Ovary (tissue), 9 donors: ENCODE data around the gene SPECC1. TPM values are rescaled to one million over a fixed set of nuclear protein-coding genes. Genes with fewer than 3 reads are reported as not detected.

Experiments
- DNase-seq, 5 donors: peaks; one replicate each; pipeline ENCODE4 v3.0.0-alpha.2; 2019 to 2020
- H3K27ac ChIP-seq, 2 donors: fragments of 200-600 bp; one replicate each; pipeline versions ENCODE4 v1.5.1 to v1.8.0; 2019 to 2022
- H3K27me3 ChIP-seq: fragments of 200-600 bp; one replicate; pipeline ENCODE4 v1.8.0; 2022
- H3K36me3 ChIP-seq: fragments of 200-600 bp; sonication (generic); one replicate; pipeline ENCODE4 v1.5.1; 2019
- H3K4me1 ChIP-seq: one replicate; pipeline ENCODE4 v1.8.1; 2013; ENCODE audit warnings: mild to moderate bottlenecking, moderate library complexity; ENCODE audit not compliant: insufficient read depth
- H3K4me3 ChIP-seq: fragments of 200-600 bp; sonication (generic); one replicate; pipeline ENCODE4 v1.5.1; 2017
- H3K9me3 ChIP-seq, 2 donors: fragments of 200-600 bp in 1 of 2; sonication (generic) in 1 of 2; one replicate each; pipeline versions ENCODE4 v1.5.1 to v1.8.1; 2013 to 2019; ENCODE audit warnings: mild to moderate bottlenecking in 1 of 2, moderate library complexity in 1 of 2
- EP300 ChIP-seq: sonication (generic); formaldehyde crosslinking; IDR thresholded peaks from one replicate; pipeline ENCODE4 v1.6.1; 2017; ENCODE audit warnings: antibody characterized with exemption
- POLR2A ChIP-seq: fragments of 450-650 bp; IDR thresholded peaks from one replicate; pipeline ENCODE4 v1.6.1; 2017; ENCODE audit warnings: antibody characterized with exemption, mild to moderate bottlenecking, moderate library complexity
- WGBS, 3 donors: extraction: QIAGEN DNeasy Blood & Tissue Kit in 1 of 3; methylation state at CpG; one replicate each; pipeline versions ENCODE4 v1.1.5 to v1.1.7; 2013 to 2017; 5-methylcytosine and 5-hydroxymethylcytosine counted together
- intact Hi-C, 4 donors: fragments of 100-400 bp; cut with DNase I; formaldehyde crosslinking; loops; one replicate each; pipeline versions ENCODE4 v1.11.0 to v1.15.1; 2022 to 2023
- polyA plus RNA-seq, 2 donors: library from polyadenylated mRNA; stranded (reverse); fragments of 200-250 nt in 1 of 2; fragments of 350-450 nt in 1 of 2; fragmentation: Illumina TruSeq in 1 of 2; extraction: RNeasy Lipid Tissue Mini Kit (QIAGEN cat#74804) in 1 of 2; gene quantifications; one replicate each; pipeline ENCODE4 v1.2.3, GENCODE V29; 2013 to 2014
- total RNA-seq, 7 donors: library from RNA; depleted of rRNA in 2 of 7; stranded (reverse); fragments of >200 nt in 2 of 7; fragmentation: NEBNext Ultra II Directional in 3 of 7; extraction: Animal tissue kit (Norgen Biotek cat#: 25700) in 3 of 7; gene quantifications; one replicate each; pipeline versions ENCODE4 v1.1.0 to v1.2.4, GENCODE V29; 2016 to 2023
- TF ChIP-seq, protein P1 (sequence below), 3 donors: fragments of 450-650 bp in 2 of 3; fragments of 200-600 bp in 1 of 3; IDR thresholded peaks; one replicate each; pipeline versions ENCODE4 v1.5.1 to v1.8.0; 2016 to 2022; ENCODE audit warnings: antibody characterized with exemption in 3 of 3, mild to moderate bottlenecking in 1 of 3
- donor health status: DM: no; HTN: no; CAD: no; lungs with moderate emphysema.
- donor health status: DM: no; HTN: no; CAD: no.
- donor health status: Bipolar disorder and iron deficiency.
- donor health status: DM: yes; HTN: yes; CAD: no.
- donor health status: DM: no; HTN: no; CAD: no.
- donor health status: DM: yes; HTN: yes; CAD: no.

SPECC1 gene
- total and polyA plus RNA-seq, 9 donors, result 34.7 to 86.5 (median 66.1) TPM

DNA sequence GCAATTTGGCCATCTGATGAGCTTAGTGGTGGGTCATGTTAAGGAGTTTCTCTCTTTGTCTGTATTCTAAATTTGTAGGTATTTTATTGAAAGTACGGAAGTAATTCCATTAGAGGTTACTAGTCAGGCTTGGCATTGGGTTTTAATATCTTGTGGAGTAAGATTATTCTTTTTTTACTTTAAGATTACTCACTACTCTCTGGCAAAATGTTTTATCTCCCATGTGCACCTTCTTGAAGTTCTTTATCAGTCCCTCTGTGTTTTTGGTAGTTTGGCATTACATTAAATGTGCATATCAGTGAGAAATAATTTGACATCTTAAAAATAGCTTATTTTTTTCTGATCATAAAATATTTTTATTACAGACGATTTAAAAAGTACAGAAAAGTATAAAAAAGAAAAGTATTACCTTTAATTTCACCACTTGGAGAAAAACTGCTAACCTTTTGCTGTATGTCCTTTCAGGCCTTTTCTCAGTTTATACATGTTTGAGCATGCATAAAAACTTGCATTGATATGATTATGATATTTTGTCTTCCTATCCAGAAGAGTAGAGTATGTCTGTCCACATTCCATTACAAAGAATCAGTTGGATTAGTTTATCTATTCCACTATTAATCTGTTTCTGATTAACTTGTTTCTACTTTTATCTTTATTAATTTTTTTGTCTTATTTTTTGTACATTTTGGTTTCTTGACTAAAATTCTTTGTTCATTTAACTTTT lies 198.3 kb downstream of the SPECC1 start:
- no peak for TF ChIP-seq EP300
- TF ChIP-seq POLR2A, result no peak
- TF ChIP-seq, protein P1, sequence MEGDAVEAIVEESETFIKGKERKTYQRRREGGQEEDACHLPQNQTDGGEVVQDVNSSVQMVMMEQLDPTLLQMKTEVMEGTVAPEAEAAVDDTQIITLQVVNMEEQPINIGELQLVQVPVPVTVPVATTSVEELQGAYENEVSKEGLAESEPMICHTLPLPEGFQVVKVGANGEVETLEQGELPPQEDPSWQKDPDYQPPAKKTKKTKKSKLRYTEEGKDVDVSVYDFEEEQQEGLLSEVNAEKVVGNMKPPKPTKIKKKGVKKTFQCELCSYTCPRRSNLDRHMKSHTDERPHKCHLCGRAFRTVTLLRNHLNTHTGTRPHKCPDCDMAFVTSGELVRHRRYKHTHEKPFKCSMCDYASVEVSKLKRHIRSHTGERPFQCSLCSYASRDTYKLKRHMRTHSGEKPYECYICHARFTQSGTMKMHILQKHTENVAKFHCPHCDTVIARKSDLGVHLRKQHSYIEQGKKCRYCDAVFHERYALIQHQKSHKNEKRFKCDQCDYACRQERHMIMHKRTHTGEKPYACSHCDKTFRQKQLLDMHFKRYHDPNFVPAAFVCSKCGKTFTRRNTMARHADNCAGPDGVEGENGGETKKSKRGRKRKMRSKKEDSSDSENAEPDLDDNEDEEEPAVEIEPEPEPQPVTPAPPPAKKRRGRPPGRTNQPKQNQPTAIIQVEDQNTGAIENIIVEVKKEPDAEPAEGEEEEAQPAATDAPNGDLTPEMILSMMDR (IDR thresholded peaks at IDR 0.05), result no peak
- Histone ChIP-seq H3K4me1 (peaks cover 8% of the 10 kb centered on the region), H3K4me3 (no peak overlapping the region), H3K27me3 (no peaks in the 10 kb centered on the region), H3K27ac (peak overlapping the region in 1 of 2 donors; percentile 47), H3K36me3 (no peaks in the 10 kb centered on the region), H3K9me3 (no peaks in the 10 kb centered on the region)
- WGBS, 3 donors, result 30 to 38% (median 32%) methylated on average over 2 of the region's 2 CpGs
- no peak for DNase-seq
- intact Hi-C loops, result no loop called here

- WGBS, 3 donors, result 7 to 23% (median 12%) methylated on average over 3 of the region's 3 CpGs
- no peaks in the 10 kb centered on the region for H3K27me3 ChIP-seq
- TF ChIP-seq POLR2A, result no peak
- TF ChIP-seq EP300, result no peak
- TF ChIP-seq, protein P1 (IDR thresholded peaks at IDR 0.05), result no peak
- intact Hi-C loops, result no loop called here
- DNase-seq, result peak; percentile 68 to 82 (median 71)
- no peaks in the 10 kb centered on the region for H3K9me3 ChIP-seq
- H3K36me3 ChIP-seq, result no peaks in the 10 kb centered on the region
- H3K27ac ChIP-seq, result peak overlapping the region in 1 of 2 donors; percentile 80
- no peak overlapping the region for H3K4me3 ChIP-seq
- H3K4me1 ChIP-seq, result peaks cover 8% of the 10 kb centered on the region
Observed at GRCh38 chr17:20208717-20209116, 199.6 kb downstream of the SPECC1 start.

DNA sequence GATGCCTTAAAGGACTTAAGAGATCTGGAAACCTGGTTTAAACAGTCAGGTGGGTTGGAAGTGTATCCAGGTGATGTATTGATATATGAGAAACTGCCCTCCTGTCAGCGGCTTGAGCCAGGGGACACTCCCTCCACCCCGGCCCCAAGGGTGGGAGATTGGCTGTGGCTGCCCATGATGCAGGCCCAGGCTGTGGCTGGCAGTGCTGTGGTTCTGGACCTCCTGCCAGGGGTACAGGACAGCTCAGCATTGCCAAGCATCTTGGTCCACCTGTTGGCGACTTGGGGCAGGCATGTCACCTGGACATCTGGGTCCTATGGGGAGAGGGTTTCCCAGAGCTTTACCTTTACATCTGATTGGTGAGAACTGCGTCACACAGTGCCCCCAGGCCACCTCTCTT lies 201.0 kb downstream of the SPECC1 start:
- Histone ChIP-seq H3K27ac (no peak overlapping the region), H3K36me3 (no peaks in the 10 kb centered on the region), H3K4me3 (no peak overlapping the region), H3K9me3 (no peaks in the 10 kb centered on the region), H3K27me3 (no peaks in the 10 kb centered on the region), H3K4me1 (peaks cover 8% of the 10 kb centered on the region)
- intact Hi-C loops, result loop anchor here in 1 of 4 donors (10.0 kb wide), 1 partner anchor 85 kb away; no protein-coding TSS in a partner anchor
- no peak for TF ChIP-seq POLR2A
- TF ChIP-seq EP300, result no peak
- TF ChIP-seq, protein P1 (IDR thresholded peaks at IDR 0.05), result no peak
- DNase-seq, result peak in 1 of 5 donors; percentile 41
- WGBS, 3 donors, result 90 to 98% (median 98%) methylated on average over 4 of the region's 4 CpGs

GRCh38 chr17:20210614-20211013 lies 201.5 kb downstream of the SPECC1 start:
- WGBS, 3 donors, result 96 to 100% (median 96%) methylated on average over 8 of the region's 8 CpGs

More at GRCh38 chr17:20210614-20211013, 201.5 kb downstream of the SPECC1 start:
- Histone ChIP-seq H3K27me3 (no peaks in the 10 kb centered on the region), H3K36me3 (no peaks in the 10 kb centered on the region), H3K27ac (no peak overlapping the region), H3K4me1 (peaks cover 6% of the 10 kb centered on the region), H3K9me3 (no peaks in the 10 kb centered on the region), H3K4me3 (no peak overlapping the region)
- intact Hi-C loops, result loop anchor here in 1 of 4 donors (10.0 kb wide), 1 partner anchor 86 kb away; no protein-coding TSS in a partner anchor
- DNase-seq, result no peak
- TF ChIP-seq, protein P1 (IDR thresholded peaks at IDR 0.05), result no peak
- no peak for TF ChIP-seq EP300
- TF ChIP-seq POLR2A, result no peak
